IMR-90 (cell line): Measurements from ENCODE around the gene ECE2. TPM values are rescaled to one million over a fixed set of nuclear protein-coding genes. Genes with fewer than 3 reads are reported as not detected.
"Not testable (repeated sequence)": the region's sequence is repeated elsewhere in the genome, so short reads cannot be mapped to it uniquely, and the experiment has no call there.

Experiments used
- ATAC-seq: fragments of 200-7000 bp; cut with Tn5 transposase; 2 replicates; pipeline ENCODE4 v1.9.1; 2020; ENCODE audit warnings: low read depth, mild to moderate bottlenecking, moderate library complexity
- BruUV-seq: library from RNA; stranded (reverse); fragments of 400-500 nt; replicated peaks from 2 replicates; lab custom pipeline; 2021; lab: Mats Ljungman, UMichigan
- CTCF ChIA-PET: fragments of 300-600 bp; formaldehyde crosslinking; extraction: SDS; loops from one replicate; lab custom pipeline; 2021; ENCODE audit warnings: antibody characterized with exemption; lab: Yijun Ruan, JAX
- POLR2A ChIA-PET: fragments of 300-600 bp; sonication (Branson Sonifier 250); formaldehyde crosslinking; loops from one replicate; lab custom pipeline; 2022; ENCODE audit warnings: antibody characterized with exemption; ENCODE audit not compliant: unreplicated experiment; lab: Charles Lee
- DNase-seq: peaks from one replicate; pipeline ENCODE4 v3.0.0; 2013
- H2AFZ ChIP-seq: replicated peaks from 2 replicates; pipeline ENCODE3; 2013; ENCODE audit warnings: low read length, mild to moderate bottlenecking; ENCODE audit not compliant: poor library complexity
- H2AK5ac ChIP-seq: 2 replicates; pipeline ENCODE4 v1.6.1; 2013; ENCODE audit warnings: low read depth, low read length, inconsistent platforms
- H2AK9ac ChIP-seq: replicated peaks from 2 replicates; pipeline ENCODE3; 2013; ENCODE audit warnings: mild to moderate bottlenecking, low read depth, low read length, moderate library complexity; ENCODE audit not compliant: poor library complexity
- H2BK120ac ChIP-seq: 2 replicates; pipeline ENCODE4 v1.6.1; 2013; ENCODE audit warnings: low read depth, low read length, inconsistent platforms
- H2BK15ac ChIP-seq: 3 replicates; pipeline ENCODE4 v1.6.1; 2013; ENCODE audit warnings: low read depth, low read length, inconsistent platforms
- H2BK20ac ChIP-seq: 2 replicates; pipeline ENCODE4 v1.6.1; 2013; ENCODE audit warnings: low read depth, mild to moderate bottlenecking, inconsistent platforms, low read length, moderate library complexity
- H2BK5ac ChIP-seq: 2 replicates; pipeline ENCODE4 v1.6.1; 2013; ENCODE audit warnings: mild to moderate bottlenecking, low read depth, low read length, inconsistent platforms; ENCODE audit not compliant: poor library complexity, severe bottlenecking
- H3K14ac ChIP-seq: replicated peaks from 2 replicates; pipeline ENCODE4 v1.6.1; 2013; ENCODE audit warnings: low read depth, low read length, inconsistent platforms
- H3K18ac ChIP-seq: 2 replicates; pipeline ENCODE4 v1.6.1; 2013; ENCODE audit warnings: low read depth, low read length, control low read depth
- H3K23ac ChIP-seq: 2 replicates; pipeline ENCODE4 v1.6.1; 2013; ENCODE audit warnings: low read depth, low read length, inconsistent platforms
- H3K27ac ChIP-seq: 2 replicates; pipeline ENCODE4 v1.5.1; 2013; ENCODE audit warnings: mild to moderate bottlenecking, control low read depth, low read length; ENCODE audit not compliant: insufficient read depth
- H3K27me3 ChIP-seq: 2 replicates; pipeline ENCODE4 v1.6.1; 2013; ENCODE audit warnings: low read length; ENCODE audit not compliant: control insufficient read depth, insufficient read depth
- H3K36me3 ChIP-seq: 2 replicates; pipeline ENCODE4 v1.6.1; 2013; ENCODE audit warnings: low read length, mixed read lengths; ENCODE audit not compliant: control insufficient read depth, insufficient read depth
- H3K4ac ChIP-seq: 2 replicates; pipeline ENCODE4 v1.6.1; 2013; ENCODE audit warnings: low read depth, low read length, inconsistent platforms
- H3K4me1 ChIP-seq: 2 replicates; pipeline ENCODE4 v1.6.1; 2013; ENCODE audit warnings: low read length, mixed read lengths; ENCODE audit not compliant: control insufficient read depth, insufficient read depth
- H3K4me2 ChIP-seq: 2 replicates; pipeline ENCODE4 v1.6.1; 2013; ENCODE audit warnings: low read depth, mild to moderate bottlenecking, control low read depth, low read length, moderate library complexity
- H3K4me3 ChIP-seq: 2 replicates; pipeline ENCODE4 v1.5.1; 2013; ENCODE audit warnings: low read depth, mild to moderate bottlenecking, control low read depth, low read length, moderate library complexity; ENCODE audit not compliant: insufficient read depth
- H3K56ac ChIP-seq: 2 replicates; pipeline ENCODE4 v1.6.1; 2013; ENCODE audit warnings: low read length, inconsistent platforms; ENCODE audit not compliant: insufficient read depth; ENCODE audit errors: extremely low read depth
- H3K79me1 ChIP-seq, 2 experiments: 2 replicates each; pipeline ENCODE4 v1.6.1; 2013; ENCODE audit warnings: low read length in 2 of 2, inconsistent platforms in 1 of 2, low read depth in 1 of 2
- H3K9ac ChIP-seq: 2 replicates; pipeline ENCODE4 v1.6.1; 2013; ENCODE audit warnings: low read depth, low read length, control low read depth
- H3K9me1 ChIP-seq: 2 replicates; pipeline ENCODE4 v1.6.1; 2013; ENCODE audit warnings: low read length, inconsistent platforms; ENCODE audit not compliant: insufficient read depth
- H3K9me3 ChIP-seq: 2 replicates; pipeline ENCODE4 v1.6.1; 2013; ENCODE audit warnings: low read length; ENCODE audit not compliant: control insufficient read depth, insufficient read depth
- H4K20me1 ChIP-seq: 2 replicates; pipeline ENCODE4 v1.6.1; 2013; ENCODE audit warnings: low read length, inconsistent platforms; ENCODE audit not compliant: insufficient read depth
- H4K5ac ChIP-seq: 2 replicates; pipeline ENCODE4 v1.6.1; 2013; ENCODE audit warnings: mild to moderate bottlenecking, low read depth, low read length, control low read depth
- H4K8ac ChIP-seq, 2 experiments: 2 replicates each; pipeline ENCODE4 v1.6.1; 2013; ENCODE audit warnings: low read depth in 2 of 2, low read length in 2 of 2, control low read depth in 1 of 2, inconsistent platforms in 1 of 2
- H4K91ac ChIP-seq: 2 replicates; pipeline ENCODE4 v1.6.1; 2013; ENCODE audit warnings: low read depth, low read length, inconsistent platforms; ENCODE audit not compliant: insufficient read depth
- FOS ChIP-seq: fragments of 150-350 bp; IDR thresholded peaks from 2 replicates; pipeline ENCODE4 v1.6.1; 2016; ENCODE audit warnings: low read depth, low read length
- MAFK ChIP-seq: IDR thresholded peaks from 2 replicates; pipeline ENCODE4 v1.6.1; 2012; ENCODE audit warnings: low read depth, low read length, improper control_type of control experiment
- MXI1 ChIP-seq: IDR thresholded peaks from 2 replicates; pipeline ENCODE4 v1.6.1; 2012; ENCODE audit warnings: low read depth, mild to moderate bottlenecking, low read length, moderate library complexity, borderline replicate concordance
- POLR2A ChIP-seq: IDR thresholded peaks from 2 replicates; pipeline ENCODE4 v1.6.1; 2012; ENCODE audit warnings: mild to moderate bottlenecking, low read depth, low read length
- RAD21 ChIP-seq: IDR thresholded peaks from 2 replicates; pipeline ENCODE4 v1.6.1; 2012; ENCODE audit warnings: low read length, improper control_type of control experiment
- RFX5 ChIP-seq: IDR thresholded peaks from 2 replicates; pipeline ENCODE4 v1.8.0; 2012; ENCODE audit warnings: low read depth, mild to moderate bottlenecking, low read length, moderate library complexity
- WGBS, 2 experiments: methylation state at CpG; one replicate each; pipeline versions ENCODE4 v1.1.5 to v1.1.7; 2013; ENCODE audit warnings: missing lambda C conversion rate in 2 of 2; ENCODE audit not compliant: insufficient read length in 1 of 2; ENCODE audit errors: extremely low coverage in 2 of 2; 5-methylcytosine and 5-hydroxymethylcytosine counted together
- dilution Hi-C: fragments of 300-500 bp; cut with HindIII; formaldehyde crosslinking; loops from one replicate; pipeline ENCODE4 v1.14.3; 2018; ENCODE audit warnings: low sequenced_read_pairs; ENCODE audit not compliant: unreplicated experiment
- in situ Hi-C: fragments of 300-500 bp; cut with MboI; formaldehyde crosslinking; loops from 3 replicates; pipeline ENCODE4 v1.14.3; 2019; ENCODE audit warnings: low sequenced_read_pairs, inconsistent platforms, mixed read lengths
- intact Hi-C: fragments of 100-400 bp; cut with micrococcal nuclease; formaldehyde crosslinking; loops from 2 replicates; pipeline ENCODE4 v1.10.0; 2022
- polyA plus RNA-seq, 3 experiments: library from polyadenylated mRNA; depleted of rRNA; stranded (reverse); fragments of >200 nt; gene quantifications; 2 replicates each; pipeline ENCODE4 v1.2.3, GENCODE V29; 2012; ENCODE audit warnings: low replicate concordance in 1 of 3
- total RNA-seq: library from RNA; depleted of rRNA; stranded (reverse); fragments of >200 nt; gene quantifications from 2 replicates; pipeline ENCODE4 v1.2.3, GENCODE V29; 2012

ECE2 gene
- total and polyA plus RNA-seq, 2 of the 4 experiments (the other 2 are of a cell fraction) = not detected

DNA sequence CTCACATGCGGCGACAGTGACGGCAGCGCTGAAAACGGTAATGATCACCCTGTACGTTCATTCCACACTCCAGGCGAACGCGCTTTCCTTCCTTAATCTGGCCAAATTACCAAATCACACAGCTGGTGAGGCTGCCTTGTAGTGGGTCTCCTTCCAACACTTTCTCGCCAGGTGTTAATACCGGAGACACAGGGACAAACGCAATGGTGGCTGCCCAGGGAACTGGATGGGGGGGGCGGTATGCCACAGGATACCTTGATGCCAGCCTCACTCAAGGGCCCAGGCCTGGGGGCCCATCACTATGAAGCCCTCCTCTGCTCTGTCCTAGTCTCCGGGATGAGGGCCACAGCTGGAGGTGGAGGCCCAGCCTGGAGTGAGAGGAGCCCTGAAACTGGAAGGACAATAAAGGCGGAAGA is 13.1 kb upstream of the ECE2 start:
- H4K91ac ChIP-seq = no peak overlapping the region
- H4K5ac ChIP-seq = no peak overlapping the region
- no peak overlapping the region for H2BK20ac ChIP-seq
- H3K4me1 ChIP-seq = peaks cover 2% of the 10 kb centered on the region; the same call in 1 of the 2 replicates
- H2AFZ ChIP-seq = no peak overlapping the region
- H3K27ac ChIP-seq = no peak overlapping the region
- H3K9me3 ChIP-seq = no peaks in the 10 kb centered on the region
- no CpG with 5 or more reads among the region's 15 CpGs for WGBS, 2 experiments
- no peak overlapping the region for H3K14ac ChIP-seq
- DNase-seq = peak; percentile 2
- no peak overlapping the region for H3K18ac ChIP-seq
- H3K79me1 ChIP-seq = no peaks in the 10 kb centered on the region
- no peak overlapping the region for H2BK15ac ChIP-seq
- no TSS peak for BruUV-seq
- in situ Hi-C loops (loop anchor here (25.0 kb wide), 1 partner anchor 800 kb away; no protein-coding TSS in a partner anchor), intact Hi-C loops (no loop called here), dilution Hi-C loops (no loop called here)
- no peak overlapping the region for H2BK120ac ChIP-seq
- CTCF ChIA-PET = no interaction called here
- H3K4me3 ChIP-seq = no peak overlapping the region
- H3K27me3 ChIP-seq = peaks cover 39% of the 10 kb centered on the region
- H2BK5ac ChIP-seq = no peak overlapping the region
- H3K36me3 ChIP-seq = 0 out of 2 replicates have a peak, but pooled peaks cover 2% of the 10 kb centered on the region
- no peaks in the 10 kb centered on the region for H3K9me1 ChIP-seq
- H3K9ac ChIP-seq = no peak overlapping the region
- H3K56ac ChIP-seq = no peak overlapping the region
- H3K4me2 ChIP-seq = peak overlapping the region; percentile 14; the same call in 1 of the 2 replicates
- H3K23ac ChIP-seq = no peak overlapping the region; the same call in 1 of the 2 replicates
- H2AK5ac ChIP-seq = no peak overlapping the region
- no peak for ATAC-seq
- peaks cover 8% of the 10 kb centered on the region; the same call in 1 of the 2 replicates for H4K20me1 ChIP-seq
- H3K4ac ChIP-seq = no peak overlapping the region
- no peak overlapping the region for H2AK9ac ChIP-seq
- H4K8ac ChIP-seq = no peak overlapping the region
- no peak for TF ChIP-seq MXI1
- TF ChIP-seq POLR2A = no peak
- TF ChIP-seq RAD21 = no peak
- no peak for TF ChIP-seq FOS
- no peak for TF ChIP-seq MAFK
- TF ChIP-seq RFX5 = no peak
- POLR2A ChIA-PET = interaction anchor here (0.7 kb wide), 1 partner anchor 12 kb away, joined by 16 read pairs; no protein-coding TSS in a partner anchor

DNA sequence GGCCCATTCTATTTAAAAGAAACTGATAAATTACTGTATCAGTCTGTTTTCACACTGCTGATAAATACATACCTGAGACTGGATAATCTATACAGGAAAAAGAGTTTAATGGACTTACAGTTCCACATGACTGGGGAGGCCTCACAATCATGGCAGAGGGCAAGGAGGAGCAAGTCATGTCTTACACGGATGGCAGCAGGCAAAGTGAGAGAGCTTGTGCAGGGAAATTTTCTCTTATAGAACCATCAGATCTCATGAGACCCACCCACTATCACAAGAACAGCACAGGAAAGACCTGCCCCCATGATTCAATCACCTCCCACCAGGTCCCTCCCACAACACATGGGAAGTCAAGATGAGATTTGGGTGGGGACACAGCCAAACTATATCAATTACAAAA is 8.6 kb upstream of the ECE2 start:
- H3K4me2 ChIP-seq, H3K56ac ChIP-seq, H2BK120ac ChIP-seq, H2AK9ac ChIP-seq, BruUV-seq, H3K9me1 ChIP-seq, intact Hi-C loops, H2AK5ac ChIP-seq, H3K9me3 ChIP-seq, H4K5ac ChIP-seq, H3K27ac ChIP-seq, H2BK5ac ChIP-seq, DNase-seq, POLR2A ChIA-PET, H3K36me3 ChIP-seq, H3K9ac ChIP-seq, dilution Hi-C loops, H3K4ac ChIP-seq, H3K14ac ChIP-seq, H2AFZ ChIP-seq, H4K91ac ChIP-seq, H3K79me1 ChIP-seq, H3K4me3 ChIP-seq, ATAC-seq, H4K20me1 ChIP-seq, H3K4me1 ChIP-seq, H2BK20ac ChIP-seq, H2BK15ac ChIP-seq, H3K18ac ChIP-seq, H3K23ac ChIP-seq, H4K8ac ChIP-seq: not testable (repeated sequence)
- CTCF ChIA-PET = interaction anchor here (0.6 kb wide), 1 partner anchor 164 kb away, joined by 4 read pairs; no protein-coding TSS in a partner anchor
- no CpG with 5 or more reads among the region's 1 CpG for WGBS, 2 experiments
- H3K27me3 ChIP-seq = peaks cover 27% of the 10 kb centered on the region
- in situ Hi-C loops = loop anchor here (25.0 kb wide), 1 partner anchor 805 kb away; no protein-coding TSS in a partner anchor
